Stimulated activated CD4-positive, alpha-beta T cell treated with anti-CD3 and anti-CD28 coated beads, Interleukin-2, amount 100 ng/mL, for 4 hours (primary cell): ENCODE results near the gene CD200.

Experiments used
- DNase-seq: peaks from one replicate; pipeline ENCODE4 v3.0.0-alpha.2; 2020; ENCODE audit warnings: low read depth

CD200 gene

DNA sequence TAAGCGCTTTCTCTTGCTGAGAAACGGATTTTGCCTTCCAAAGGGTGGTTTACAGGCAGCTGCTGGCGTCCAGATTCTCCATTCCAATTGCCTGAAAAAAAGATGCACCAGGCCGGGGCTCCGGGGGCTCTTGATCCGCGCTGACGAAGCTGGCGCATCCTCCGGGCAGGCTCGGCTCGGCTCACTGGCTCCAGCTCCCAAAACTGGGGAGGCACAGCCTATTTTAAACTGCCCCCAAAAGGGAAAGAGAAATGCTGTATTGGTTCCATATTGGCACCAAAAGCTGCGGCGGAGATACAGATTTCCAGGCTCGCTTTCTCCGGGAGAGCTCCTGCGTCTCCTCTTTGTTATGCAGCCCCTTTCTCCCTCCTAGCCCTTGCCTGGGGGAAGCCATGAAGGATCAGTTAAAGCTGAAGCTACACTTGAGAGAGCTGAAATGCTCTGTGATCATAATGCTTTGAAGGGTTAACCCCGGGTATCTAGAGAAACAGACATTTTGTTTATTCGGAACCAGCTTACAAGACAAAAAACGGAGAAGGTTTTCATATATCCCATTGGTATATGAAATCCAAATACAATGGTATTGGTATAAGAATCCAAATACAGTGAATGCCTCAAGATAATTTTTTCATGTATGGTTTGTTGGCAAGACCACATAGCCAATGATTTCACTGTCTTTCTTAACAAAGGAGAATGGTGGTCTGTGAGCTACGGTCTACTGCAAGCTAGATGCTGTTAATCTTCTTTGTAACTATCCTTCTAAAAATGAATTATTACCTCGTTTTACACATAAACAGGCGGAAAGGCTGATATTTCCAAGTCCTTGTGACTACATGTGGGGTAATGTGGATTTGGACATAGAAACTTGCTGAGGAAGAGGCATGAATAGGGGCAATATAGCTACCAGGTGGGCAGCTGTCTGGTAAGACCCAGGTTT lies 693 bp downstream of the CD200 start:
- no peak for DNase-seq

DNA sequence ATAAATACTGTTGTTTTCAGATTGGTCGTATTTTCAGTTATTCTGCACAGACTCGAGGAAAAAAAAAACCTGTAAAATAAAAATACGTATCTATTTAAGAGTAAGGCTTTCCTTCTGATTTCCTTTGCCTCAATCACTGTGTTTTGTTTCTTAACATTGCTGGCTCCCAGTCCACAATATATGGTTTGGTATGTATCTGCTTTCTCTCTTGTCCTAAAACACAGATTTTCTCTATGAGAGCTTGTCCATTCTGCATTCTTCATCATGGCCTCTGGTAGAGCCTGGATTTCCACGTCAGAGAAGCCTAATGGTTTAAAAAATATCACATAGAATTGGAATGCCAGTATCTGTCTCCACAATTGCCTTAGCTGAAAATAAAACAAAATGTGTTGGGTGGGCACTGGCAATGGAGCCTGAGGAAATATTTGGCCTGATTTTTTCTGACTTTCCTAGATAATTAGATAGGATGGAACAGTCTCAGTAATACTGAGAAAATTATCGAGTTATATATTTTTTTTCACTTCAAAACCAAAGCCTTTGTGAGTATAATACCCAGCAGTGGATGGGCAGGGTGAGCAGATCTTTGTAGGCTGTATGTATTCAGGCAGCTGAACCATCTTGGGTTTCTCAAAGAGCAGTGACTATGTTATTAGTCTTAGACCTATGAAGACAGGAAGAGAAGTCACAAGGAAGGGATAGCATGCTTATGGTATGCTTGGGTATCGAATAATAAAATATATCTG lies 1.9 kb downstream of the CD200 start:
- no peak for DNase-seq

DNA sequence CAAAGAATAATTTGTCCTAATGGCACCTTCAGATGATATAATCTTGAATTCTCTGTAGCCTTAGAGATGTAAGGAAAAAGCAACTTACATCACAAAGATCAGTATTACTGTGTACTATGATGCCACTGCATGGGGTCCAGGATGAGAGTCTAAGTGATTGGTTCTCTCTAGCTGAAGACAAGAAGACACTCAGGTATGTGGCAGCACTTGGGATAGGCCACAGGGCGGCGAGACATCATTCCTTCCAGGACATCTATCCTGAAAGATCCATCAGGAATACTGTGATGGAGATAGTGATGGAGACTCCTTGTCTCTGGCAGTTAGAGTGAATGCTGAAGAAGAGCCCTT lies 2.5 kb downstream of the CD200 start:
- no peak for DNase-seq

DNA sequence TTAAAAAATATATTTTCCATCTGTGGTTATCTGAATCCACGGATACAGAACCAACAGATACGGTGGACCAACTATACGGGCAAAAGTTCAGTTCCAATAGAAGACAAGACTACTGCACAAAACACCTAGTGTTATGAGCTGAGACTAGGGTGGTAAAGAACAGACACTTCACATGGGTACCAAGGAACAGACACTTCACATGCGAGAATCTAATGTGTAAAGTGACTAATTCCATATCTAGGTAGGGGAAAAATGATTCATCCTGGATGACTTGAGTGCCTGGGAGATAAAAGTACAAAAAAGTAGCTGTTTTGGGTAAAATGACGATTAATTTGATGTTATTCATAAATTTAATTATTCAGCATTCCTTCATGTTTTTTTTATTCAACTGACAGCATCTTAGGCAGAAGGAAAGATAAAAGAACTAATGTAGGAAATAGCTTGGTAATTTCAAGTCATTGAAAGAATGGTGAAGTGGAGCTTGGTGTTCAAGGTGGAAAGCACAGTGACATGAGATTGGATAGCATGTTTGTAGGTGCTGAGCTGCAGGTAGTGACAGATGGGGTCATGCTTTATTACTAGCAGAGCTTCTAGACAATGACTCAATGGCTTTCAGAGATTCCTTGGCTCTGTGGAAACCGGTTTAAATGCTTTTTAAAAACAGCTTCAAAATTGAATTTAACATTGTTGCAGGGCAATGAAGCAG lies 5.2 kb downstream of the CD200 start:
- DNase-seq = no peak

DNA sequence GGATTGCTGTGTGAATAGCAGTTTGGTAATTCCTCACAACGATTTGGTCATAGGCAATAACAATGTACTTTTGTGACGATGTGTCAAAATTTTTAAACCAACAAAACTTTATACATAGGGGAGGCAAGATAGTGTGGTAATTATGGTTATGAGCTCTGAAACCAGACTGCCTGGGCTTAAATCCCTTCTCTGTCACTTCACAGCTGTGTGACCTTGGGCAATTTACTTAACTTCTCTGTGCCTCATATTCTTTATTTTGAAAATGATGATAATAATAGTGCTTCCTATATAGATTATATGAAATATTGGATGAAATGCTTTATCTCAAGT lies 5.7 kb downstream of the CD200 start:
- no peak for DNase-seq

DNA sequence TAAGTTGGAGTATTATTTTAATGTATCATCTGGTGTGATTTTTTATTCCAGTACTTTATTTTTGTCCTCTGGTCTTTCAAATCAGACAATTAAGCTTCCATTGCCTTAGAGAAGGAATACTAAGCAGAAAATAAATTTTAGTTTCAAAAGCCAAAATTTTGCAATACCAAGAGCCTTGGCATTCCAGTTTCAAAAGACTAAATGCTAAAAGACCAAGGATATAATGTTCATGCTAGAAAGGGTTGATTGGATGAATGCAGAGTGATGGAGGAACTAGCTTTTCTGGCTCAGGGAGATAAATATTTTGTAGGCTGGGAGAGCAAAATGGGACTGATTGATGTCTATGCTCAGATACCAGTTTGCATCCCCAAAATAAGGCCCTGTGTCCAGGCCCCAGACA lies 6.2 kb downstream of the CD200 start:
- DNase-seq = no peak

DNA sequence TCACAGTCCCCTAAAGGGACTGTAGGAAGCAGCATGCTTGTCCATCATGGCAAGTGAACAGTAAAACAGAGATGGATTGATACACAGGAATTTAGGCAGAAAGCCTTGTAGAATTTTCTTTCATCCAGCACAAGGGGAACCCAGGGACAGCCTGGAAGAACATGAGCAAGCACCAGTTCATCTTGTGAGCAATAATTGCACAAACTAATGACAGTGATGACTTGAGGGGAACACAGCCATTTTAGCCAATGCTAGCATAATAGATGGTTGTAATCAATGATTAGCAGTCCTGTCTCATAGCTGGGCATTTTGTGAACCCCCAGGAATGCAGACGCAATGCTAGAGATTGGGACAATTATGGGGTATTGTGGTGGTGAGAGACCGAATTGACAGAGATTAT lies 6.7 kb downstream of the CD200 start:
- no peak for DNase-seq

DNA sequence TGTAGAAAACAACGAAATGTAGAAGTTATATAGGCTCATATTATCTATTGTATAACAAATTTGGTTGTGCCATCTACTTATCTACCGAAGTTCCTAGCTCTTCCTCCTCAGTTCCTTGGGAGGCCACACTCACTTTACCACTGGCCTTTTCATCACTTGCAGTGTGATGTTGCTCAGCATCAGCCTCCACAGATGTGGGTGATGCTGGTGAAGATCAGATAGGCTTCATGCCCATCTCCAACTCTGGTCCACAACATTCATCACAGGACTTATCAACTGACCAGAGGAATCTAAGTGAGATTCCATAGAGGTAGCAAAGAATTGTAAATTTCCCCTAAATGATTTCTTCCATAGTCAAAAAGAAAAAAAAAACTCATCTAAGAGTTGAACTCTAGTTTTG lies 8.4 kb downstream of the CD200 start:
- DNase-seq = no peak

DNA sequence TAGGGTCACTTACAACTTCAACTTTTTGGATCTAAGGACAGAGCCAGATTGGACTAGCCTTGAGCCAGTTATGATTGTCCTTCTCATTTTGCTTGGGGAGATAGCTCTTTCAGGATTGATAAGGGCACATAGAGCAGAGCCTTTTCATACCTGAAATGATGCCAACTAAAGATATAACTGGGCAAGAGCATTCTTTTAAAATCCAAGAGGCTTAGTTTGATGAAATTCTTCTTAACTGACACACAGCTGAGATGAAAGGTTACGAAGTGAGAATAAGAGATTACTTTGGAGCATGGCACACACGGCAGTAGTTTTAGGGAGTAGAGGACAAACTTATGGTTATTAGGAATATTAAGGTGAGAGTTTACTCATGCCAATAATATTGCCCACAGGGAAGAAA lies 12.7 kb downstream of the CD200 start:
- DNase-seq = no peak

DNA sequence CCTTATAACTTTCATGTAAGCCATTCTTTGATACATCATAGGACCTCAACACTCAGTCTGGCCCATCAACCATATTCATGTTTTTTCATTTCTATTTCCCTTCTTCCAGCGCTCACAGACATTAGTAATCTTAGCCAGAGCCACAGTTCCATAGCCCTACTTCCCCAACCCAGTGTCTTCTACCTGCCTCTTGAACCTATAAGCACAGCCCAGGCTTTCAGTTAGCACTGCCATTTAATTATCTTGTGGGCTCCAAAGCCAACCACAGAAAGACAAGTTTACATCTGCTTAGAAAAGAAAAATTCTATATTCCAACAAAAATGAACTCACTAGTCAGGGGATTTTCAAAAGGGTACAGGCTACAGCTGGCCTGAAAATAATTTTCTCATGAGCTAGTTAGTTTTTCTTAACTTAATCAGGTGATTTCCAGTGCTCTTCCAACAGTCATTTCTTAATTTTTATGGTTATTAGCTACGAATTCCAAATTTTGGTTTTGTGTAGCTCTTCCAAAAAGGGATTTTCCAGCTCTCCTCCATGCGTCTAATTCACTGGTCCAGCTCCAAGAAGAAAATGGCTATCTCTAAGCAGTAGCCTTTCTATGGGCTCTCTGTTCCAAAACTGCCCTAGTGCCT lies 13.7 kb downstream of the CD200 start:
- no peak for DNase-seq

DNA sequence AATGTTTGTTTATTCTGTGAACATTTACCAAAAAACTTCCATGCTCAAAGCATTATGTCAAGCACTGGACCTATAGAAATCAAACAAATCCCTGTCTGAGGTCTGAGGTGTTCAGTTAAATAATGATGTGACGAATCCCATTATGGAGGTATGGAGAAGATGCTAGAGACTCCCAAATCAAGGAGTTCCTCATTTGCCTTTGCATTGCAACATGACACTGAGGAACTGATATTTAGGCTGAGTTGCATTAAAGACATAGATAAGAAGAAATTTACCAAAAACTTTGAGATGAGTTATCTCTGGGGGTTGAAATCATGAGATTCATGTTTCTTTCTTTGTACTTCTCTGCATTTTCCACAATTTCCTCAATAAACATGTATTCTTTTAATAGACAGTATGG lies 16.0 kb downstream of the CD200 start:
- DNase-seq = no peak

DNA sequence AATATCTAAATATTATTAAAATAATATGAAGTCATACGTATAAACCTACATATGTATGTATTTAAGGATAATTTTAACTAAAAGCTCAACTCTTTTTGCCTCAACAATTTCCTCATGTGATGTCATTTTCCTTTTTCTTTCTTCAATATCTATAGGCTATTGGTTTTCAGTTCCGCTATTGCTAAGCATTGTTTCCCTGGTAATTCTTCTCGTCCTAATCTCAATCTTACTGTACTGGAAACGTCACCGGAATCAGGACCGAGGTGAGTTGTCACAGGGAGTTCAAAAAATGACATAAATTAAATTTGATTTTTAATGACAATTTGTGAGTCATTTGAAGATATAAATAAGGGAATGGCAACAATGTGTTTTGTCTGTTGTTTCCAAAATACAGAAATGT lies 16.6 kb downstream of the CD200 start:
- DNase-seq = no peak

DNA sequence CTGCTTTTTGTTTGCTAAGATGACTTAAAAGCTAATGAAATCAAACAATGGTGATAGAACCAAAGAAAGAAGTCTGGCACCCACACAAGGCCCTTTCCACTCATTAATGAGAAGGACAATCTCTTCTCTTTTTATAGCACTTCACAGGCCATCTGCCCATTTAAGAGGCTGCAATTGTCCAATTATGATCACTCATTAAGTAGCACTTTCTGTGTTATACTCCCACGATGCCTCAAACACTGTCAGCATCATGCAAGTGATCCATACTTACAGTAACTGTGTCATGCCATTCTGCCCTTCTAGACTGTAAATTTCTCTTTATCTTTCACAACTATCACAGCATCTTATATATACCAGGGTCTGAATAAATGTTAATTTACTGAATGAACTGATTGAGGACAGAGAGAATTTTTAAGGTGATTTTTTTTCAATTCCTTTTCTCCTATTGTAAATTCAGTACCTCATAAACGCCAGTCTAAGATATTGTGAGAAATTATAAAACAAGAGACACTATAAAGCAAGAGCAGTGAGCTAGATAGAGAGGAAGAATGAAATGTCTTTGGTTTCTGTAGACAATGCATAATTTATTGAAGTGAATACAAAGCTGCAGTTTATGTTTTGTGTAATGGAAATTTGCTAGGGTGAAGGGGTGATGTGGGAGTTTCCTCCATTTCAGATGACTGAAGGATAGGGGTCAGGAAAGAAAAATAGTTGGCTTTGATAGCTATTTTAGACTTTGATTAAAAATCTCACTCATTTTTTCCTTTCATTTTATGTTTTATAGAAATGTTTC lies 17.3 kb downstream of the CD200 start:
- no peak for DNase-seq

DNA sequence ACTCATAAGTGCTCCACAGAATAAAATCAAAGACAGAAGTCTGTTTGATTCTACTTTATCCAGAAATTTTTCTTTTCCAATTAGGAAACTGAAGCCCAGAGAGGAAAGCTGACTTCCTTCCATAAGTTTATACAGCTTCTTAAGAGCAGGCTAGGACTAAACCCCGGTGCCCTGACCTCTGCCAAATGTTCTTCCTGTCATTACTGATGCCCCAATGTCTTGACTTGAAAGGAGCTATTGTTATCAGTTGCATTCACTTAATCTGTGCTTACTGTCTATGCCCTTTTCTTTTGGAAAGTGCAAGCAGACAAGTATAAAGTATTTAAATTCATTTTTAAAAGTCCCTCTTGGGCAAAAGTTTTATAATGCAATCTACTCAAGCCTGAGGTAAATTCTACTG lies 18.1 kb downstream of the CD200 start:
- DNase-seq = no peak

DNA sequence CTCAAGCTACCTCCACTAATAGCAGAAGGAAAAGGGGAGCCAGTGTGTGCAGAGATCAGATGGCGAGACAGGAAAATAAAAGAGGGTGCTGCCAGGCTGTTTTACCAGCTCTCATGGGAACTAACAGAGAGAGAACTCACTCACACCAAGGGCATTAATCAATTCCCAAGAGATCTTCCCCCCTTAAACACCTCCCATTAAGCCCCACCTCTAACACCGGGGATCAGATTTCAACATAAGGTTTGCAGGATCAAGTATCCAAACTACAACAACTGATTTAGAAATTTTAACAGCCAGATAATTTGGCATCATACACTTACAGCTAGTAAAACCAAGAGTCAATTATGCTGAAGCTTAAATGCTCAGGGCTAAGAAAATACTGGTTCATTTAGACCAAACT lies 18.9 kb downstream of the CD200 start:
- no peak for DNase-seq

DNA sequence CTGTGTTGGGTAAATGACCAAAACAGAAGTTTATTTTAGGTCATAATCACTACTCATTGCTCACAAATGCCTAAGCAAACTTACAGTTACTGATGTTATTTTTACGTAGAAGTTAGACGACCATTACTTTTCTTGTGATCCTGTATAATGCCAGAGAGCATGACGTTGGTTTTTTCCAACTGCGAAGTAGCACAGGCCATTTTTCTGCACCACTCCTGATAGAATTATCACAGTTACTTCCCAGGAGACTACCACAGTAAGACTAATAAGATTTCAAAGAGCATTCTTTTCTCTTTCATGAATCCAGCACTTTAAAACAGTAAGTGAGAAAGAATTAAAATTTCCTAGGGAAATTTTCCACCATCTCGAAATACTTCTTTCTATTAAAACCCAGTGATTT lies 19.8 kb downstream of the CD200 start:
- DNase-seq = no peak

DNA sequence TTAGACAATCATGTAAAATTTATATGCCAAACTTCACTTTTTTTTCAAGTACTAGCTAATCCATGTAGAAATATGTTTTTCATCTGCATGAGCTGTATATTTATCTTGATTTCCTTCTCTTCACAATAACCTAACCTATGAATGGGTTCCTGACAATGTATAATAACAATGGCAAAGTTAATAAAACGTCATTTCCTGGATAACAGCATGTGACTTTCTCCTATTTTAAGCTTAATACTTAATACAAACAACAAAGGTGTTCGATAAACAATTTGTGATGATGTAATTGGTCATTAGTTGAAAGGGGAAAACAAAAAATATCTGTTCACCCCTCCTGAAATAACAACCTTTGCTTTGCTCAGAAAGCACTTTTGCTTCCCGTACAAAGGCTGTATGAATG lies 20.4 kb downstream of the CD200 start:
- no peak for DNase-seq

DNA sequence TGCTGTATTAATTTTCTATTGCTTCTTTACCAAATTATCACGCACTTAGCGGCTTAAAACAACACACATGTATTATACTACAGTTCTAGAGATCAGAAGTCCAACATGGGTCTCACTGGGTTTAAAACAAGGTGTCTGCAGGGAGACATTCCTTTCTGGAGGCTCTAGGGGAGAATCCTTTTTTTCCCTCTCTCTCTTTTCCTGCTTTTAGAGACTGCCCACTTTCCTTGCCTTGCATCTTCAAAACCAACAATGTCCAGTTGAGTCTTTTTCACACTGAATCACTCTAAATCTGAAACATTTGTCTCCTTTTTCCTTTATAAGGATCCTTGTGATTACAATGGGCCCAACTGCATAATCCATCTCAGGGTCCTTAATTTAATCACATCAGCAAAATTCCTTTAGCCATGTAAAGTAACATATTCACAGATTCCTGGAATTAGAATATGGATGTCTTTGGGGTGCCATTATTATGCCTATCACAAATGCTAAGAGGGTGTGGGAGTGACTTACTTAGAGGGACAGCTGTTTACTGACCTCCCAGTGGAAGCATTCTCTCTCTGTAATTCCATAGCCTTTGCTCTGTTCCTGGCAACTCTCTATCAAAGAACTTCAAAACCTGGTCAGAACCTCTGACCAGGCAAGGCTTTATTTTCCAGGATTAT lies 21.8 kb downstream of the CD200 start:
- DNase-seq = no peak

DNA sequence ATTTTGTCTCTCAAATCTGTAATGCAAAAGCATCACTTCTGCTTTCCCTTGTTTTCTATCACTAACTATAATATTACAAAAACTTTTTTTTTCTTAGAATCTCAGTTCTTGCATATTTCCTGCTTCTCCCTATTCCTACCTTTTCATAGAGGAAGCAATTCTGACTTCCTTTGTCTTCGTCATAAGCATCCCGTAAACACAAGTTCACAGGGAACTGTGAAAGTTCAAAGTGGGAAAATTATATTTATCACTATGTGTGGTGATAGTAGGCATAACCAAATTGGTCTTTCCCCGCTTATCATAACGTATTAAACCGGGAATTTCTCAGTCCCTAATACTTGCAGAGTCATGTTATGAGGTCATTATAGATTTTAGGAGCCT lies 22.3 kb downstream of the CD200 start:
- DNase-seq = no peak

DNA sequence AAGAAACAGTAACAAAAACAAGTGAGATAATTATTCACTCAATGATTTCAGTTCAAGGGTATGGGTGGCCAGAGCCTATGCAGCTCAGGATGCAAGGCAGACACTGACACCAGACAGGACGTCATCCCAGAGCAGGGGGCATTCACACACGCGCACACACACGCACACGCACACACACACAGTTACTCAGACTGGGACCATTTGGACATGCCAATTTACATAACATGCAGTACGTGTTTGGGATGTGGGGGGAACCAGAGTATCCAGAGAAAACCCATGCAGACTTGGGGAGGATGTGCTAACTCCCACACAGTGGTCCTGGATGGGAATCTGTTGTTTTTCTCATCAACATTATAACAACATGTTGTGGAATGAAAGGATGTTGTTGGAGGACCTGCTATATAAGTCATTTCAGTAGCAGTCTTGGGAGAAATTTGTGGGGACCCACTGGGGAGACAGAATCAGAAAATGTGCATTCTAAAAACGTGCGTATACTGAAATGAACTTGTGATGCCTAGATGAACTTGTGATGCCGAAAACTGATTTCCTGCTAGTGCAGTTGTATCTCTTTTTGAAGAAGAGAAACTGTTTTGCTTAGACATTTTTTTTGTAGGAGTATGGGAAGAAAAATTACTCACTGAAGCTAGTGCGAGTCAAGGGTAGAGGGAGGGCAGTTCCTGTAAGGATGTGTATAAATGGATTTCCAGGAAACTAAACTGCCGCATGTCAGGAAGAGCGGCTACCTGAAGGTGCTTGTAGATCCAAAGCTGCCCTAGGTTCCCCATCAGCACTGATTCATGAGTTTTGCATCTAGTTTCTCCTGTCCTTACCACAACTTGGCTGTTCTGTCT lies 25.2 kb downstream of the CD200 start:
- DNase-seq = no peak
